GM19395 (cell line): ENCODE results near the gene NF1.
"Not testable (repeated sequence)": the region's sequence is repeated elsewhere in the genome, so short reads cannot be mapped to it uniquely, and the experiment has no call there.

ENCODE experiments used
- ATAC-seq: cut with Tn5 transposase; IDR thresholded peaks from one replicate; pipeline ENCODE4 v1.9.1; 2021; ENCODE audit warnings: mild to moderate bottlenecking, moderate library complexity; ENCODE audit not compliant: unreplicated experiment

NF1 gene

GRCh38 chr17:31251105-31251969, 156.6 kb downstream of the NF1 start:
- ATAC-seq: no peak

DNA sequence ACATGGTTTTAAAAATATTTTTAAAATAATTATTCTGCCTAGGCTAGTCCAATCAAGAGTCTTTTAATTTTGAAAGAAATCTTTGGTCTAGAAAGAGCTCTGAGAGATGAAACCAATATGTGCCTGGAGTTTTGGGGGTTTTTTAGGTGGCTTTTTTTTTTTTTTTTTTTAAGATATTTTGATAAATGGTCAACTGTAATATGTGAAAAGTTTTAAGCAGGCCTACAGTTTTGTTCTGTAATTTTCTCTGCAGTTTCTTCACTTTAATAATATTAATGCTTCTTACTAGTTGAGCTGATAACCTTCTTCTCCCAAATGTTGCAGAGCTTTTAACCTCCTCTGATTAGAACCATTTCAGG, 157.2 kb downstream of the NF1 start:
- ATAC-seq: no peak

- no peak for ATAC-seq
These were observed 158.0 kb downstream of the NF1 start for GRCh38 chr17:31252741-31253140.

- ATAC-seq: no peak
These were observed 159.9 kb downstream of the NF1 start for GRCh38 chr17:31254654-31255053.

GRCh38 chr17:31256936-31257335, 162.2 kb downstream of the NF1 start:
- ATAC-seq: no peak

- no peak for ATAC-seq
These were observed 165.4 kb downstream of the NF1 start for GRCh38 chr17:31260151-31260550.

GRCh38 chr17:31261601-31262000, 166.8 kb downstream of the NF1 start:
- no peak for ATAC-seq

GRCh38 chr17:31262923-31263322, 168.1 kb downstream of the NF1 start:
- ATAC-seq: not testable (repeated sequence)

DNA sequence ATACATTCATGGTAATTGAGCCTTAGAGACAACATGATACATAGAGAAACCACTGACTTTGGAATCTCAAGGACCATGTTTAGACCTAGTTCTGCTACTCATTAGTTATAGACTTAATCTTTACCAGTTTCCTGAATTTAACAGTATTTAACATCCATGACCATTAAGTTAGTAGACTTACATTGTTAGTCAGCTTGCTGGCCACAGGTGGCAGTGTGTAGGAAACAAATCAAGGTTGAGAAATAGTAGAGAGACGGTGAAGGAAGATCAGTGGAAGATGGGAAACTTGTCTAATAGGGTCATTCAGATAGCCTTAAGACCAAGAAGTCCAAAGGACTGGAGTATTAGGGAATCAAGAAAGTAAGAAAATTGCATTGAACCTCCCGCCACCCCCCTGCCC, 171.3 kb downstream of the NF1 start:
- ATAC-seq: no peak

GRCh38 chr17:31269036-31269577, 174.3 kb downstream of the NF1 start:
- ATAC-seq: no peak

GRCh38 chr17:31269578-31269983, 174.8 kb downstream of the NF1 start:
- ATAC-seq: no peak

DNA sequence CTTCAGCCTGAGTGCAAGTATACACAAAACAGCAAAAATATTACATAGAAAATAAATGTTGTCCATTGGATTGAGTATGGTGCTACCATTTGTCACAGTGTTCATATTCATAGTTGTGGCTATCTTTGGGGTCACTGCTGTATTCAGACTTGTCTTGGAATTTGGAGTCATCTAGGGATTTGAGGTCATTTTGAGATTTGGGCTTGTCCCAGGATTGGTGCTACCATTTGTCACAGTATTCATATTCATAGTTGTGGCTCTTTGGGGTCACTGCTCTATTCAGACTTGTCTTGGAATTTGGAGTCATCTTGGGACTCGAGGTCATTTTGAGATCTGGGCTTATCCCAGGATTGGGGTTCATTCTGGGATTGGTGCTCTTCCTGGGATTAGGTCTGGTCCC, 177.5 kb downstream of the NF1 start:
- ATAC-seq: no peak

DNA sequence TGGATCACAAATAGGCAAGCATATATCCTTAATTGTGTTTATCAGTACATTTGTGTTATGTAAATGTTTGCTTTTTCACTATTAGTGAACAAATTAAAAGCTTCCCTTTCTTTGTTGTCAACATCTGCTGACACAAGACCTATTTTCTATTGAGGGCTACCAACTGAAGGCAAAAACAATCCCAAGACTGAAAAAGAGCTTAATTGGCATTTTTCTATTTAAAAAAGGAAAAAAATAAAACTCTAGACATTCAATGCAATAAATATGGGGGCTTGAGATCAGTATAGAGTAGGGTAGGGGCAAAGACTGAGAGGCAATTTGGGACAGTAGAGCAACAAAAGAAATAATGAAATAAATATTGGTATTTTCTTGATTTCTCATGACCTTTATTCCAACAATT, 178.0 kb downstream of the NF1 start:
- no peak for ATAC-seq

DNA sequence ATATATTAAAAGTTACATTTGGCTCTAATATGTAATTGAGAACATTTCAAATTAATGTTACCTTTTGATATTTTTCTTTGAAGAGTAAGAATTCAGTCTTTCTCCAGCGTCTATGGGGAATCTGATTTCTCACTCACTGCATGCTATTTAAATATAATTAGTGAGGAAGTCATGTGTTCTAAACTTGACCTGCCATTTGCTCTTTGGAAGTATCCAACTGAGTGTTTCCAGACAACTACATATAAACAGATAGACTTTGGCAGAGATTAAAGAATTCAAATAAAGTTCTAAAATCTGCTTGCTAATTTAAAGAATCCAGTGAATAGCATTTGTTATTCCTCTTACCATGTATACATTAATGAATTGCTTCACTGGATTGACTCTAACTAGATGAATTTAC, 178.7 kb downstream of the NF1 start:
- ATAC-seq: no peak

GRCh38 chr17:31274252-31274651, 179.5 kb downstream of the NF1 start:
- ATAC-seq: no peak

- no peak for ATAC-seq
These were observed 180.3 kb downstream of the NF1 start for GRCh38 chr17:31275116-31275515.

- no peak for ATAC-seq
These were observed 184.6 kb downstream of the NF1 start for GRCh38 chr17:31279401-31279800.

DNA sequence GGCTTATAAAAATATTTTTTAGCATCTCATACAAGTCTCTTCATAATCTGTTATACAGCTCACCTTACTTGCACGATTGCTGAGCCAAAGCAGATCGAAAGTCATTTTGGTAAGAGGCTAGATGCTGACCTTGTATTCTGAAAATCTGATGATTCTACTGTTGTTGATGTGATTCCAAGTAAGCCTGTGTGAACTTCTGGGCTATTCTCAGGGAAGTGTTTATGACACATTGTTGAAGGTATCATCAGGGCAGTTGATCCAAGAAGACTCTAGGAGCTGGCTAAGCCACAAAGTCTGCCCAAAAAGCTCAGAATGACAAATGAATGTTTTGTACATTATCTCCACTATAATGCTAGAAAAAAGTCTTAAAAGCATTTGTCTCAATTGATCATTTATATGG, 186.3 kb downstream of the NF1 start:
- ATAC-seq: no peak

DNA sequence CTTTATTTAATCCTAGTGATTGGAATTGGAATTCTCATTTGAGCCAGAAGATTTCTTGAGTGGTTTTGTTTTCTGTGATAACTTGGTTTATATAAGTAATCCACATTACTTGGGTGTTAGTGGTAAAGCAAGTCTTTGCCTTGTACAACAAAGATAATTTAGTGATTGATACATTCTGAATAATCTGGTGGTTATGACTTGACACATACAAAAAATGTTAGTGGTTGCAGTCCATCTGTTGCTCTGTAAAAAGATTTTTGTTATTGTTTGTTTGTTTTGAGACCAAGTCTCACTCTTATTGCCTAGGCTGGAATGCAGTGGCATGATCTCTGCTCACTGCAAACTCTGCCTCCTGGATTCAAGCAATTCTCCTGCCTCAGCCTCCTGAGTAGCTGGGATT, 189.1 kb downstream of the NF1 start:
- no peak for ATAC-seq

DNA sequence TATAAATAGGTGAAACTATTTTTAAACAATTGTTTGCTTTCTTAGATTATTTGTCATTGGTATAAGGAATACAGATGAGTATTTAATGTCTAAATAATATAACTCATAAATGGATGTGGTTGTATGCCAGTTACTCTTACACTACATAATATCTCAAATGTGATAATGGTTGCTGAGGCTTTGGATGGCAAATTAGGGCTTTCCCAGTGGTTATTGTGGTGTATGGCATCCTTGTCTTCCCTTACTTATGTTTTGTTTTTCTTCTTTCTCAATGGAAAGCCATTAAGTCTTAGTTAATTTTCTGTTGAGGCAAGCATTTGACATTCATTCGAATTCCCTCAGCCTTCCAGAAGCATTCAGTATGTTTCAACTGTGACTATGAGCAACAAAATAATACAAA, 191.8 kb downstream of the NF1 start:
- ATAC-seq: no peak

DNA sequence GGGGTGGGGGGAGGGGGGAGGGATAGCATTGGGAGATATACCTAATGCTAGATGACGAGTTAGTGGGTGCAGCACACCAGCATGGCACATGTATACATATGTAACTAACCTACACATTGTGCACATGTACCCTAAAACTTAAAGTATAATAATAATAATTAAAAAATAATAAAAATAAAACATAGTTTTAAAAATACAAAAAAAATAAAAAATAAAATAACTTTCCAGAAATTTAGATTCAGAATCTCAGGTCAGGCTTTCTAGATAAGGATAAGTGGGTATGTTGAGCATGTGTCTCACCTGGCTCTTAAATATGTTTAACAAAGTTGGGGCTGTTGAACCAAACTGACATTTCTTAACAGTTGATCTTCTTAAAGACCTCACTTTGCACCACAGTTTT, 193.2 kb downstream of the NF1 start:
- ATAC-seq: not testable (repeated sequence)

DNA sequence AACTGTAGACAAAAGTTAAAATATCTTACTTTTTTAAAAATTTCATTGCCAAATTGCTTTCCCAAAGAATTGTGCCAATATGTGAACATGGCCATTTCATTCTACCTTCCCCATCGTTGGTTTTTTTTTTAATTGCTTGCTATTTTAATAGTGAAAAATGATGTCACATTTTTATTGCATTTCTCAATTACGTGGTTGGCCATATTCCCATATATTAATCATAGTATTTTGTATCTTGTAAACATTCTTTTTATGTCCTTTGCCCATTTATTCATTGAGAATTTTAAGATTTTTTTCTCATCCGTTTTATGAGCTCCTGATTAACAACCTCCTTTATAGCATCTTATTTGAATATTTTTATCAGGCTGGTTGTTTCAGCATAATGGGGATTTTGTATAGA, 195.0 kb downstream of the NF1 start:
- ATAC-seq: no peak

- ATAC-seq: no peak
These were observed 197.0 kb downstream of the NF1 start for GRCh38 chr17:31291820-31292219.
